Activated naive CD8-positive, alpha-beta T cell treated with anti-CD3 and anti-CD28 coated beads, Interleukin-2, amount 10 ng/mL, durations not matched to agents 7 days and 5 days (primary cell): ENCODE measurements around the gene GABPB2. TPM values are rescaled to one million over a fixed set of nuclear protein-coding genes. Genes with fewer than 3 reads are reported as not detected.
A peak's percentile ranks its signal among the peaks of the same experiment; 100 is the strongest.

Source experiments
- ATAC-seq: fragments of 150-1000 bp; cut with Tn5 transposase; one replicate; pipeline ENCODE4 v1.10.0; 2021; ENCODE audit warnings: low read depth, moderate library complexity
- POLR2A ChIA-PET: fragments of 350-600 bp; sonication (Branson Sonifier 250); formaldehyde crosslinking; loops from one replicate; lab custom pipeline; 2021; ENCODE audit warnings: antibody characterized with exemption; lab: Charles Lee
- DNase-seq: peaks from one replicate; pipeline ENCODE4 v3.0.0; 2021
- H3K27ac Mint-ChIP-seq: one replicate; pipeline ENCODE4 v1.8.0; 2022; ENCODE audit warnings: mild to moderate bottlenecking, mixed read lengths
- H3K27me3 Mint-ChIP-seq: one replicate; pipeline ENCODE4 v1.8.0; 2022; ENCODE audit warnings: mild to moderate bottlenecking, moderate library complexity, mixed read lengths
- H3K36me3 Mint-ChIP-seq: one replicate; pipeline ENCODE4 v1.8.0; 2021; ENCODE audit warnings: mild to moderate bottlenecking, mixed read lengths
- H3K4me1 Mint-ChIP-seq: one replicate; pipeline ENCODE4 v1.8.0; 2021; ENCODE audit warnings: mixed read lengths
- H3K4me3 Mint-ChIP-seq: one replicate; pipeline ENCODE4 v1.8.0; 2022; ENCODE audit warnings: mild to moderate bottlenecking, moderate library complexity, mixed read lengths
- H3K9me3 Mint-ChIP-seq: one replicate; pipeline ENCODE4 v1.8.0; 2021; ENCODE audit warnings: mixed read lengths
- total RNA-seq, 2 experiments: library from RNA; stranded (reverse); gene quantifications; one replicate each; pipeline ENCODE4 v1.2.3, GENCODE V29; 2021

Gene GABPB2
- total RNA-seq, 2 experiments from 2014 or later = 32.9 to 34.0 TPM

- Mint-ChIP-seq H3K27ac (no peak overlapping the region), H3K4me1 (peaks cover 11% of the 10 kb centered on the region), H3K4me3 (no peak overlapping the region), H3K36me3 (no peaks in the 10 kb centered on the region), H3K27me3 (peaks cover 20% of the 10 kb centered on the region), H3K9me3 (no peaks in the 10 kb centered on the region)
- DNase-seq (no peak), ATAC-seq (no peak)
- POLR2A ChIA-PET = interaction anchor here (0.6 to 1.0 kb wide), 3 partner anchors 8 to 123 kb away, joined by 3 to 5 read pairs (median 4); partner anchors contain the start of gene VPS72
These were observed 74.1 kb downstream of the GABPB2 start for GRCh38 chr1:151144474-151145303.

GRCh38 chr1:151145304-151146071 is 74.9 kb downstream of the GABPB2 start:
- H3K27ac Mint-ChIP-seq = no peak overlapping the region
- H3K9me3 Mint-ChIP-seq = no peaks in the 10 kb centered on the region
- POLR2A ChIA-PET = interaction anchor here (0.6 to 1.2 kb wide), 4 partner anchors 8 to 123 kb away, joined by 3 to 5 read pairs (median 4); partner anchors contain the start of gene VPS72
- DNase-seq (no peak), ATAC-seq (no peak)
- H3K4me3 Mint-ChIP-seq = peak overlapping the region; percentile 92
- peaks cover 11% of the 10 kb centered on the region for H3K4me1 Mint-ChIP-seq
- no peaks in the 10 kb centered on the region for H3K36me3 Mint-ChIP-seq
- peaks cover 20% of the 10 kb centered on the region for H3K27me3 Mint-ChIP-seq

- Mint-ChIP-seq H3K9me3 (no peaks in the 10 kb centered on the region), H3K36me3 (no peaks in the 10 kb centered on the region), H3K27ac (peak overlapping the region; percentile 78), H3K4me1 (peaks cover 11% of the 10 kb centered on the region), H3K27me3 (peaks cover 20% of the 10 kb centered on the region), H3K4me3 (peak overlapping the region; percentile 92)
- ATAC-seq (peak; percentile 3), DNase-seq (no peak)
- POLR2A ChIA-PET = interaction anchor here (1.2 kb wide), 1 partner anchor 15 kb away, joined by 3 read pairs; no protein-coding TSS in a partner anchor
These were observed 75.5 kb downstream of the GABPB2 start for GRCh38 chr1:151146072-151146411.

GRCh38 chr1:151146412-151147131 is 76.0 kb downstream of the GABPB2 start, which contains the start of gene SEMA6C:
SEMA6C (minus strand) TSS chr1:151146631; CDS start chr1:151142621, 4,010 bp downstream.
- Mint-ChIP-seq H3K4me3 (peak within 1 kb of the TSS; percentile 92), H3K27ac (peak within 1 kb of the TSS; percentile 78), H3K9me3 (no peaks in the 10 kb centered on the region), H3K4me1 (peaks cover 11% of the 10 kb centered on the region), H3K27me3 (peaks cover 20% of the 10 kb centered on the region), H3K36me3 (no peaks in the 10 kb centered on the region)
- peak; percentile 90 for DNase-seq
- peak; percentile 99 for ATAC-seq
- POLR2A ChIA-PET = interaction anchor here (0.7 to 2.9 kb wide), 4 partner anchors 10 to 141 kb away, joined by 3 to 9 read pairs (median 3); partner anchors contain the start of gene TNFAIP8L2

GRCh38 chr1:151147132-151147503 is 76.6 kb downstream of the GABPB2 start:
- Mint-ChIP-seq H3K9me3 (no peaks in the 10 kb centered on the region), H3K4me1 (peaks cover 11% of the 10 kb centered on the region), H3K27me3 (peaks cover 20% of the 10 kb centered on the region), H3K4me3 (peak overlapping the region; percentile 92), H3K27ac (no peak overlapping the region), H3K36me3 (no peaks in the 10 kb centered on the region)
- no peak for ATAC-seq
- no peak for DNase-seq
- POLR2A ChIA-PET = interaction anchor here (0.7 to 2.9 kb wide), 3 partner anchors 10 to 141 kb away, joined by 3 to 9 read pairs (median 3); partner anchors contain the start of gene TNFAIP8L2

- H3K4me1 Mint-ChIP-seq = peaks cover 11% of the 10 kb centered on the region
- no peak for DNase-seq
- H3K36me3 Mint-ChIP-seq = no peaks in the 10 kb centered on the region
- ATAC-seq = no peak
- POLR2A ChIA-PET = interaction anchor here (2.9 kb wide), 1 partner anchor 9 kb away, joined by 9 read pairs; the partner anchor contains the start of gene TNFAIP8L2
- no peaks in the 10 kb centered on the region for H3K9me3 Mint-ChIP-seq
- peaks cover 20% of the 10 kb centered on the region for H3K27me3 Mint-ChIP-seq
- no peak overlapping the region for H3K27ac Mint-ChIP-seq
- H3K4me3 Mint-ChIP-seq = peak overlapping the region; percentile 92
These were observed 77.1 kb downstream of the GABPB2 start for GRCh38 chr1:151147665-151148064.

GRCh38 chr1:151156515-151156819 is 85.9 kb downstream of the GABPB2 start, which contains the start of gene TNFAIP8L2:
TNFAIP8L2 (plus strand) TSS chr1:151156649; CDS start chr1:151158698, 2,049 bp downstream.
- peaks cover 25% of the 10 kb centered on the region for H3K36me3 Mint-ChIP-seq
- peaks cover 44% of the 10 kb centered on the region for H3K4me1 Mint-ChIP-seq
- DNase-seq = peak; percentile 77
- peak; percentile 88 for ATAC-seq
- POLR2A ChIA-PET = interaction anchor here (0.5 to 3.6 kb wide), 19 partner anchors 8 to 505 kb away, joined by 3 to 28 read pairs (median 5); partner anchors contain the start of genes C1orf56, CDC42SE1, GABPB2 and LYSMD1
- no peaks in the 10 kb centered on the region for H3K27me3 Mint-ChIP-seq
- no peaks in the 10 kb centered on the region for H3K9me3 Mint-ChIP-seq
- peak within 1 kb of the TSS; percentile 99 for H3K4me3 Mint-ChIP-seq
- peak within 1 kb of the TSS; percentile 95 for H3K27ac Mint-ChIP-seq

- ATAC-seq (peak; percentile 38), DNase-seq (peak; percentile 71)
- no peaks in the 10 kb centered on the region for H3K27me3 Mint-ChIP-seq
- peaks cover 31% of the 10 kb centered on the region for H3K36me3 Mint-ChIP-seq
- H3K27ac Mint-ChIP-seq = peak overlapping the region; percentile 95
- H3K4me3 Mint-ChIP-seq = peak overlapping the region; percentile 99
- POLR2A ChIA-PET = interaction anchor here (0.5 to 3.6 kb wide), 22 partner anchors 9 to 505 kb away, joined by 3 to 28 read pairs (median 4); partner anchors contain the start of genes C1orf56, CDC42SE1, GABPB2 and LYSMD1
- H3K9me3 Mint-ChIP-seq = no peaks in the 10 kb centered on the region
- peaks cover 49% of the 10 kb centered on the region for H3K4me1 Mint-ChIP-seq
These were observed 86.5 kb downstream of the GABPB2 start for GRCh38 chr1:151157067-151157531.

- POLR2A ChIA-PET = interaction anchor here (0.6 to 3.6 kb wide), 9 partner anchors 32 to 152 kb away, joined by 3 to 28 read pairs (median 4); partner anchors contain the start of genes CDC42SE1, MINDY1, MLLT11 and VPS72
- H3K27me3 Mint-ChIP-seq = no peaks in the 10 kb centered on the region
- DNase-seq (no peak), ATAC-seq (no peak)
- H3K4me3 Mint-ChIP-seq = peak overlapping the region; percentile 99
- H3K27ac Mint-ChIP-seq = peak overlapping the region; percentile 95
- peaks cover 34% of the 10 kb centered on the region for H3K36me3 Mint-ChIP-seq
- H3K9me3 Mint-ChIP-seq = no peaks in the 10 kb centered on the region
- H3K4me1 Mint-ChIP-seq = peaks cover 54% of the 10 kb centered on the region
These were observed 87.8 kb downstream of the GABPB2 start for GRCh38 chr1:151158326-151158725.

GRCh38 chr1:151158751-151159251 is 88.2 kb downstream of the GABPB2 start:
- DNase-seq (no peak), ATAC-seq (no peak)
- peaks cover 34% of the 10 kb centered on the region for H3K36me3 Mint-ChIP-seq
- H3K27me3 Mint-ChIP-seq = no peaks in the 10 kb centered on the region
- H3K27ac Mint-ChIP-seq = peak overlapping the region; percentile 95
- H3K4me1 Mint-ChIP-seq = peaks cover 56% of the 10 kb centered on the region
- POLR2A ChIA-PET = interaction anchor here (0.6 to 3.6 kb wide), 2 partner anchors 31 to 97 kb away, joined by 4 to 28 read pairs; partner anchors contain the start of gene VPS72
- H3K4me3 Mint-ChIP-seq = peak overlapping the region; percentile 99
- no peaks in the 10 kb centered on the region for H3K9me3 Mint-ChIP-seq

- no peaks in the 10 kb centered on the region for H3K27me3 Mint-ChIP-seq
- no peak for ATAC-seq
- no peaks in the 10 kb centered on the region for H3K9me3 Mint-ChIP-seq
- peak overlapping the region; percentile 89 for H3K27ac Mint-ChIP-seq
- H3K4me3 Mint-ChIP-seq = peak overlapping the region; percentile 59
- POLR2A ChIA-PET = interaction anchor here (3.6 kb wide), 1 partner anchor 31 kb away, joined by 28 read pairs; the partner anchor contains the start of gene VPS72
- DNase-seq = no peak
- peaks cover 60% of the 10 kb centered on the region for H3K4me1 Mint-ChIP-seq
- H3K36me3 Mint-ChIP-seq = peaks cover 38% of the 10 kb centered on the region
These were observed 88.8 kb downstream of the GABPB2 start for GRCh38 chr1:151159373-151159772.
